ENCODE data around the gene MMP8.

MMP8 gene, protein sequence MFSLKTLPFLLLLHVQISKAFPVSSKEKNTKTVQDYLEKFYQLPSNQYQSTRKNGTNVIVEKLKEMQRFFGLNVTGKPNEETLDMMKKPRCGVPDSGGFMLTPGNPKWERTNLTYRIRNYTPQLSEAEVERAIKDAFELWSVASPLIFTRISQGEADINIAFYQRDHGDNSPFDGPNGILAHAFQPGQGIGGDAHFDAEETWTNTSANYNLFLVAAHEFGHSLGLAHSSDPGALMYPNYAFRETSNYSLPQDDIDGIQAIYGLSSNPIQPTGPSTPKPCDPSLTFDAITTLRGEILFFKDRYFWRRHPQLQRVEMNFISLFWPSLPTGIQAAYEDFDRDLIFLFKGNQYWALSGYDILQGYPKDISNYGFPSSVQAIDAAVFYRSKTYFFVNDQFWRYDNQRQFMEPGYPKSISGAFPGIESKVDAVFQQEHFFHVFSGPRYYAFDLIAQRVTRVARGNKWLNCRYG

DNA sequence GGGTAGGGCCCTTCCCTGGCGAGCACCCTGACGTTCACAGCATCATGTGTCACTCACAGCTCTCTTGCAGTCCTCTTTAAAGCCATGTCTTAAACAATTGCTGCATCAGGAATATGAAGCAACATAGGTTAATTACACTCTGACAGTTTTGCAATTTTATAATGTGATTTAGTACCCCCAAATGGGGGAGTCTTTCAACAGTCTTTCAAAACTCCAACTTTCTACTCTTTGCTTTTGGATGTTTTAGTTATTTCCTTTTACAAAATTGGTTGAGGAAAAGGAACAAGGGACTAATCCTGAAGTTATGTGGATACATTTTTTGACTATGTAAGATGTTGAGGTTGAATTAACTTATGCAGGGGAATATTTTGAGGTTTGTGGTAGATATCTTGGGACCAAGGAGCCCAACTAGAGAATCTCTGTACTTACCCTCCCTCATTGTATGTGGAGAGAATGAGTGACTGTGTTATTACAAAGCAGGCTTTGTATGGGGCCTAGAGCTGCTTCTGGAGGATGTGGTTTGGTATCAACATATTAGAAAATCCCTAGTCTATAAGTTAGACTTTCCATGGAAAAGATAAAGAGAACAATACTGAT, at the start of gene MMP8:
Gene MMP8, minus strand, starts transcription at position 51 of the 597 bp plus-strand sequence. CDS start 99 bp downstream, outside the sequence.
- Mint-ChIP-seq H3K4me1 (no peaks in the 10 kb centered on the region), H3K27ac (no peak within 1 kb of the TSS), H3K27me3 (peaks cover 3% of the 10 kb centered on the region), H3K9me3 (no peaks in the 10 kb centered on the region), H3K36me3 (ENCODE audit: low read depth) (no peaks in the 10 kb centered on the region), H3K4me3 (no peak within 1 kb of the TSS)
- DNase-seq (no peak), ATAC-seq (no peak)

DNA sequence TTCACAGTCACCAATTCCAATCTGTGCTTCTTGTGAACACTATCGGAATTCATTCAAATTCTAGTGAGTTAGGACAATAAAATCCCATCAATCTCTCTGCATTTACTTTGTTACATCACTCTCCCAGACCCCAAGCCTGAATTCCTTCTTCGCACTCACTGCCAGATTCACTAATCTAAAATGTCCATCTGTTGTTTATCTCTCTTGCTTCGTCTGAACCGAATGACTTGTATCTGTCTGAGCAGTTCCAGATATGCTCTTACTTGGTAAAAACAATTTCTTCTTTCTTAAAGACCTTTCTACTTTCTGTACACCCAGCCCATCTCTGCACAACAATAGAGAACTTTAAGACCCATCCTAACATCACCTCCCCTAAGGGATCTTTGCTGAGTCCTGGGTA, 48.6 kb upstream of the MMP8 start:
- no peak for ATAC-seq
- Mint-ChIP-seq H3K36me3 (ENCODE audit: low read depth) (no peaks in the 10 kb centered on the region), H3K27me3 (no peaks in the 10 kb centered on the region), H3K4me1 (no peaks in the 10 kb centered on the region), H3K4me3 (no peak overlapping the region), H3K27ac (no peak overlapping the region), H3K9me3 (peaks cover 3% of the 10 kb centered on the region)
- DNase-seq, result no peak

DNA sequence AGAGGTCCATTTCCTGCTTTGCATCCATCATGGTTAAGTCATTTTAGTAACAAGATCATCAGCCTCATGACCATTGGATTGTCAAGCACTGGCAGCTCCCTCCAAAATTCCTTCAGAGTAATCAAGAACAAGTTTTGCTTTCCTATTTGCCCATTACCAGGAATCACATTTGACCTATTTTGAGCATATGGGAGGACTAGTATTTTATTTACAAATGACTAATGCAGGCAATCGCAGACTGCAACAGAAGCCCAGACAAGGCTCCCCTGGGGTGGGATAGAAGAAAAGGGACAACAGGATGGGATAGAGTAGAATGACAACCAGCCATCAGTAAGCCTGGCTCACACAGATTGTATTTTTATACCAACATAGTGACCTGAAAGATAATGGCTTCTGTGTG, 46.6 kb upstream of the MMP8 start:
- DNase-seq (no peak), ATAC-seq (no peak)
- no peak overlapping the region for H3K4me3 Mint-ChIP-seq
- peaks cover 3% of the 10 kb centered on the region for H3K9me3 Mint-ChIP-seq
- H3K36me3 Mint-ChIP-seq (ENCODE audit: low read depth), result no peaks in the 10 kb centered on the region
- H3K27ac Mint-ChIP-seq, result no peak overlapping the region
- H3K27me3 Mint-ChIP-seq, result peaks cover 5% of the 10 kb centered on the region
- no peaks in the 10 kb centered on the region for H3K4me1 Mint-ChIP-seq

DNA sequence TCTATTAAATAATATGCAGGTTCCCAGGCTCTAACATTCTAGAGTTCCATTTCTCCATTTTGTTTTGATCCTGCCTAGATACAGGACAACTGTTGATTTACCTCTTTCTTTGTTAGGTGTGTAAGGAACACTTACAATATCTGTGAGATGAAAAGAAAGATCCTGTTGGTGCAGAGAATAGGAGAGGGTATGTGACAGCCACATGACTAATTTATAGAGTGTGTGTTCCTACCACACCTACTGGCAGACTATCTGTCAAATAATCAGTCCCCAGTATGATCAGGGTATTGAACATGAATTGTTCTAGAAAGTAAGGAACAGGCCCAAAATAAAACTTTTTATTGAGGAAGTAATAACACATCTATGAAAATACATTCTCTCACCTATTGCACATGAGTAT, 45.4 kb upstream of the MMP8 start:
- no peak overlapping the region for H3K4me3 Mint-ChIP-seq
- ATAC-seq, result no peak
- H3K9me3 Mint-ChIP-seq, result peaks cover 3% of the 10 kb centered on the region
- H3K36me3 Mint-ChIP-seq (ENCODE audit: low read depth), result no peaks in the 10 kb centered on the region
- H3K27me3 Mint-ChIP-seq, result peaks cover 5% of the 10 kb centered on the region
- no peaks in the 10 kb centered on the region for H3K4me1 Mint-ChIP-seq
- no peak overlapping the region for H3K27ac Mint-ChIP-seq
- no peak for DNase-seq

DNA sequence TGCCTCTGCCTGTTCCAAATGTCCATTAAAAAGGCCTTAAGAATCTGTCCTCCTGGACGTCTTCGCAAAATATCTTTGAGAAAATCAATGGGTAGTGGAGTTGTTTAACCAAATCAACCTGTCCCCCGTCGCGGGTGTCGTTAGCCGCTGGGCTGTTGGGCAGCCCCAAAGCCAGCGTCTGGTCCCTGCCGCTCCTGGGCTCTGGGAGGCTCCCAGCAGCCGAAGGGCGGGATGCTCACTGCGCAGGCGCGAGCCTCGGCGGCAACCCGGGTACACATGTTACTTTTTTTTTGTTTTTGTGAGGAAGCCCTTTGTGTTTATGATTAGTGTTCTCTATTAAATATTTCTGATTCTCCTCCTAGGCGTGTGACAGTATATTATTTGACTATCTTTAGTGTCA, 43.0 kb upstream of the MMP8 start:
- Mint-ChIP-seq H3K27ac (no peak overlapping the region), H3K4me1 (no peaks in the 10 kb centered on the region), H3K4me3 (no peak overlapping the region), H3K36me3 (ENCODE audit: low read depth) (no peaks in the 10 kb centered on the region), H3K9me3 (peaks cover 3% of the 10 kb centered on the region), H3K27me3 (peaks cover 7% of the 10 kb centered on the region)
- DNase-seq (no peak), ATAC-seq (no peak)

DNA sequence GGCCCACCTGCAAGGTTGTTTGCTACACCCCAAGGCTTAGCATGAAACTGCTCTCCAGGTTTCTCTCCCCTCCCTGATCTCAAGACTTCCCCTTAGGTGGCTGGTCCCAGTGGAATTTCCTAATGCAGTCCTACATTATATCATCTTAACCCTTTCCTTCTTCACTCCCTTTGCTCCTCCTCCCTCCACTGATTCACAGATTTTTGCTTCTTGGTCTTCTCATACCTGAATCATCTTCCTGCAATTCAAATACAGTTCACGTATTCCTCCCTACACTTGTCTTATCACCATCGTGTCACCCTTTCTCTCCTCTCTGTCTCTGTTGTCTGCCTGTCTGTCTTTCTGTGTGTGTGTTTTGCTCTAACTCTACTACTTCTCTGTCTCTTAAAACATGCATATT, 38.7 kb upstream of the MMP8 start:
- Mint-ChIP-seq H3K27ac (no peak overlapping the region), H3K9me3 (no peaks in the 10 kb centered on the region), H3K27me3 (peaks cover 10% of the 10 kb centered on the region), H3K4me1 (peaks cover 5% of the 10 kb centered on the region), H3K4me3 (no peak overlapping the region), H3K36me3 (ENCODE audit: low read depth) (no peaks in the 10 kb centered on the region)
- ATAC-seq (no peak), DNase-seq (no peak)

DNA sequence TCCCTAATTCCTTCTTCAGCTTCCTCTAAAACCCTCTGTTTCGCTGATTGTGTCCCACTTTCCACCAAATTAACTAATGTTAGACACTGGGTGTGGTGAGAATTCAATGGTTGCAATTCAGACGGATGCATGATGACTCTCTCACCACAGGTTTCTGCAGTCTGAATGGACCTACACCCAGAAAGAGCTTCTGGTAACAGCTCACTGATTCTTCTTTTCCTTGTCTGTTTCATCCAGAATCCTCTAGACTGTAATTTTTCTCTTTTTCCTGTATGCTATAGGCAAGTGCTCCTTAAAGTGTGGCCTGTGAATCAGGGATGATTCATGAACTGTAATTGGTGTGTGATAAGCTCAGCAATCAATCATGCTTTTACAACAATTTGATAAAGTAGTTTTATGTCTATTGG, 37.6 kb upstream of the MMP8 start:
- peaks cover 5% of the 10 kb centered on the region for H3K4me1 Mint-ChIP-seq
- H3K4me3 Mint-ChIP-seq, result no peak overlapping the region
- H3K27me3 Mint-ChIP-seq, result peaks cover 6% of the 10 kb centered on the region
- H3K9me3 Mint-ChIP-seq, result no peaks in the 10 kb centered on the region
- no peak overlapping the region for H3K27ac Mint-ChIP-seq
- DNase-seq (no peak), ATAC-seq (no peak)
- no peaks in the 10 kb centered on the region for H3K36me3 Mint-ChIP-seq (ENCODE audit: low read depth)

DNA sequence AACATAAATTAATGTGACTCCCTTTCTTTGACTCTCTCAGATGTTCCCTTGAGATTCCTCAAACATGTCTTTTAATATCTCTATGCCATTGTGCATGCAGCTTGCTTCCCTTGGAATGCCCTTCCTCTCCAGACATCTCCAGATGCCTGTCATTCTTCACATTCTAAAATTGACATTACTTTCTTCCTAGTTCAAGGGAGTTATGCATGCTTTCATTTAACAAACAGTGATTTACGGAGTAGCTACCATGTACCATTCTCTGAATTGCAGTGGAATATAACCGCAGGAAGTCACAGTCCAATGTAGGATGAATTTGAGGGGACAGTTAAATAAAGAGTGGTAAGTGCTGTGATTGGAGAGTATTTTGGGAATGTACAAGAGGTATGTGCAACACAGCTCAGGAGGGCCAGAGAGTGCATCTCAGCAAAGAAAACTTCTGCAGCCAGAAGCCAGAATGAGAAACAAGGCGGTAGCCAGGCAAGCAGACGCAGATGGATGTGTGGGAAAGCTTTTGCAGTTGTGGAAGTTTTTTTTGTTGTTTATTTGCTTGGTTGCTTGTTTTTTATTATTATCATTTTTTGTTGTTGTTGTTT, 37.0 kb upstream of the MMP8 start:
- Mint-ChIP-seq H3K9me3 (no peaks in the 10 kb centered on the region), H3K36me3 (ENCODE audit: low read depth) (no peaks in the 10 kb centered on the region), H3K27me3 (peaks cover 6% of the 10 kb centered on the region), H3K27ac (no peak overlapping the region), H3K4me3 (no peak overlapping the region), H3K4me1 (peaks cover 5% of the 10 kb centered on the region)
- DNase-seq (no peak), ATAC-seq (no peak)

DNA sequence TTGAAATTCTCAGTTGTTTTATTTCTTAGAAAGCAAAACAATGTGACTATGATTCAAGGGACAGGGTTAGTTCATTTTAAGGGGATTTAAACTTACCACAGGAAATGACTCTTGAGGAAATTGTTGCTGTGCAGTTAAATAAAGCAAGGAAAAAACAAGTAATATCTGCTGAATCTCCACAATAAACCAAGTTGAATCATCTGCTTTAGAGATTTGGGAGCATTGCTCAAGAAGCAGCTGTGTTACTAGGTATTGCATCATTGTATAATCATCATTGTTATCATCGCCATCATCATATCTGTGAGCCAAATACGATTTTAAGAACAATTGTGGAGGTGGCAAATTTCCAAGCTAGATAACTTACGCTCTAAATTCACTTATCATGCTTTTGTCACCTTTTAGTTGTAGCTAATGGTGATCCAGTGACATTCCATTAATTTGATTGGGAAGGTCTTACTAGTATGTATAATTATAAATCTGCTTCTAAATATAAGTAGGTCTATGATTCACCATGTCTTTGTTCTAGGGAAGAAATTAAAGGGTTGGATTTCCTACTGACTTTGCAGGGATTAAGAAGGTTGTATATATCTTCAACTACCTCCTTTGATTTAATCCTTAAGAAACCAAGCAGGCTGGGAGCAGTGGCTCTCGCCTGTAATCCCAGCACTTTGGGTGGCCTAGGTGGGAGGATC, 35.7 kb upstream of the MMP8 start:
- H3K9me3 Mint-ChIP-seq, result no peaks in the 10 kb centered on the region
- H3K27ac Mint-ChIP-seq, result peak overlapping the region; percentile 32
- ATAC-seq (peak; percentile 57), DNase-seq (no peak)
- H3K4me3 Mint-ChIP-seq, result no peak overlapping the region
- H3K27me3 Mint-ChIP-seq, result peaks cover 11% of the 10 kb centered on the region
- H3K36me3 Mint-ChIP-seq (ENCODE audit: low read depth), result no peaks in the 10 kb centered on the region
- H3K4me1 Mint-ChIP-seq, result peaks cover 5% of the 10 kb centered on the region

DNA sequence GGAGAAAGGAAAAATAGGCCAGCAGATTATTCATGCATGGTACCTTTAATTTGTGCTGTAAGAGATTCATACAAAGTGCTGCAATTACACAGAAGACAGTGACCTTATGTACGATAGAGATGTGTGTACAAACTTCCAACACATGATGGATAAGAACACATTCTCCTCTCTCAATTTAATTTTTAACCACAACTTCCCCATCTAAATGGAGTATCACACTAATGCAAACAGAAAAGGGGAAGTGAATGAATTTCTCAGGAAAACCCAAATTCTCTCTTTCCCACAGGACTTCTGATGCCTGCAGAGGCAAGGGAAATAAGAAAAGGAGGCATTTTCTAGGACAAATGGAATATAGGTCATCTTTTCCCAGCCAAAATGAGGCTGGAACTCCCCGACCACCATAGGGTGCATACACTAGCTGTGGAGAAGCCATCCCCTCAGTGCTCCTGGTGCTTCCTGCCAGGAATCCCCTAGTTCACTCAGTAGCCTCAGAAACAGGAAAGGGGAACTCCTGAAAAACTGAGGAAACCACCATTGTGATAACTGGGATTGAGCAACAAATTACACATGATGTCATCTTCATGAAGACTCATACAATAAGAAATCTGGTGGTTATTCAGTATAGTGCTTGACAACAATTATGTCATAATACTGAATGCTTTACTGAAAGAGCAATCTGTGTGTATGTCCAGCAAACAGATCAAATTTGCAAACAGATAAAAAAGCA, 33.2 kb upstream of the MMP8 start:
- Mint-ChIP-seq H3K36me3 (ENCODE audit: low read depth) (no peaks in the 10 kb centered on the region), H3K27me3 (peaks cover 13% of the 10 kb centered on the region), H3K4me1 (peaks cover 5% of the 10 kb centered on the region), H3K27ac (no peak overlapping the region), H3K9me3 (no peaks in the 10 kb centered on the region), H3K4me3 (no peak overlapping the region)
- ATAC-seq, result no peak
- no peak for DNase-seq

DNA sequence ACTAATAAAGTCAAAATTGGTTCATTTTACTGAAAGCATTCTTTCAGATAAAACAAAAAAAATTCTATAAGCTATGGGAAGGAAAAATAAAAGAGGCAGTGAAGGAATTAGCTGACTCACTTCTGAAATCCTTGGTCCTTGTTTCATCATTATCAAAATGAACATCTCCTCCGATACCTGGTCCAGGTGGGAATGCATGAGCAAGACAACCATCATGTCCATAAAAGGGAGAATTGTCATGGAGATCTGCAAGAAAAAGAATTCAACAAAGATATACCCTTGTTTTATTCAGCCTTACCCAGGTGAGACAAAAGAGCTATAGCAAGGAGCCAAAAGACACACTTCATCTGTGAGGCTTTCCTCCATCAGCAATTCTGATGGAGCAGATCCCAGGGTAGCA, 28.5 kb upstream of the MMP8 start:
- H3K36me3 Mint-ChIP-seq (ENCODE audit: low read depth), result no peaks in the 10 kb centered on the region
- H3K27me3 Mint-ChIP-seq, result peaks cover 15% of the 10 kb centered on the region
- no peak for DNase-seq
- H3K9me3 Mint-ChIP-seq, result no peaks in the 10 kb centered on the region
- no peak overlapping the region for H3K27ac Mint-ChIP-seq
- H3K4me3 Mint-ChIP-seq, result no peak overlapping the region
- no peaks in the 10 kb centered on the region for H3K4me1 Mint-ChIP-seq
- no peak for ATAC-seq

DNA sequence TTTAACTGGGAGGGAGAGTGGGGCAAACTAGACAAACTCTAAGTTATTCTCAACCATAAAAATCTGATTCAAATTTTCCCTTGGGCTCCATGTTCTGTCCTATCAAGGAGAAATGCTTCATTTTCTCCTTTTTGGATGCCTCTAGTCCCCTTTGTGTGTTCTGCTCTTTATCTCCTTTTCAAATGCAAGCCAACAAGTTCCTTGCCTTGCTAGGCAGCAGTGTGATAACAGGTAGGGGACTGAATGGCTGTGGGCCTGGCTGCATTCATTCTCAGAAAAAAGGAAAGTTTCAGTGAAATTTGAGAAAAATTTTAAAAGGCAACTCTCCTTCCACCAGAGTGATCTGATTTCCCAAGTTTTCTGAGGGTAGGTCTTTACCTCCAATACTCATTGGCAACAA, 26.9 kb upstream of the MMP8 start:
- Mint-ChIP-seq H3K27ac (no peak overlapping the region), H3K27me3 (peaks cover 20% of the 10 kb centered on the region), H3K4me1 (no peaks in the 10 kb centered on the region), H3K9me3 (peaks cover 7% of the 10 kb centered on the region), H3K4me3 (no peak overlapping the region), H3K36me3 (ENCODE audit: low read depth) (no peaks in the 10 kb centered on the region)
- ATAC-seq (no peak), DNase-seq (no peak)

DNA sequence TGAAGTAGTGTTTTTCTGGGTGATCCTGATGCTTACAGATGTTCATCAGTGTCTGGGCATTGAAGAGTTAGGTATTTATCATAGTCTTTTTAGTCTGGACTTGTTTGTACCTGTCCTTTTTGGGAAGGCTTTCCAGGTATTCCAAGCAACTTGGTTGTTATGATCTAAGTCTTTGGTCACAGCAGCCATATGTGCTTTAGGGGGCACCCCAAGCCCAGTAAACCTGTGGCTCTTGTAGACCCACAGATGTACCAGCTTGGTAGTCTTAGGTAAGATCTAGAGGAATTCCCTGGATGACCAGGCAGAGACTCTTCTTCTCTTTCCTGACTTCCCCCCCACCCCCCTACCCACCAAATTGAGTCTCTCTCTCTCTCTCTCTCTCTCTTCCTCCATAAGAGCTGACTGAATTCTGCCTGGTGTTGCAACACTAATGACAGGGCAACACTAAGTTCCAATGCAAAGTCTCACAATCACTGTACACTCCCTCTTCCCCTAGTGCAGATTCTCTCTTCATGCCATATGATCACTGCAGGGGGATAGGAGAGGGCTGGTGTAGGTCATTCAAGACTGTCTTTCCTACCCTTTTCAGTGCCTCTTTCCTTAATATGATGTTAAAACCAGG, 24.5 kb upstream of the MMP8 start:
- Mint-ChIP-seq H3K9me3 (peaks cover 7% of the 10 kb centered on the region), H3K36me3 (ENCODE audit: low read depth) (no peaks in the 10 kb centered on the region), H3K4me3 (no peak overlapping the region), H3K4me1 (no peaks in the 10 kb centered on the region), H3K27ac (no peak overlapping the region), H3K27me3 (peaks cover 16% of the 10 kb centered on the region)
- ATAC-seq (no peak), DNase-seq (no peak)

Data from activated naive CD8-positive, alpha-beta T cell treated with anti-CD3 and anti-CD28 coated beads, Interleukin-2, amount 50 U/mL, for 24 hours (primary cell).